ENCODE measurements around the gene EMX2.

- TF ChIP-seq POLR2AphosphoS5 (IDR thresholded peaks at IDR 0.05; ENCODE audit: insufficient read depth, low read depth, low read length) (no peak), CTCF (IDR thresholded peaks at IDR 0.05; ENCODE audit: extremely low read depth in 1 of 2, insufficient read depth in 1 of 2, low read depth in 1 of 2, low read length in 2 of 2) (no peak), MAX (IDR thresholded peaks at IDR 0.05; ENCODE audit: insufficient read depth, insufficient read length) (no peak), FOS (IDR thresholded peaks at IDR 0.05; ENCODE audit: borderline replicate concordance, insufficient read depth, low read length) (no peak), POLR2A (IDR thresholded peaks at IDR 0.05; ENCODE audit: low read depth, low read length) (no peak), EZH2 (IDR thresholded peaks at IDR 0.05; ENCODE audit: borderline replicate concordance, low read depth, low read length, severe bottlenecking) (peak; percentile 54), MYC (IDR thresholded peaks at IDR 0.05; ENCODE audit: low read depth, low read length) (no peak)
These were observed 10.7 kb downstream of the EMX2 start for GRCh38 chr10:117553142-117553814.
